HG02981 (cell line): ENCODE measurements around the gene IMMP2L.

Experiments
- ATAC-seq: cut with Tn5 transposase; IDR thresholded peaks from one replicate; pipeline ENCODE4 v1.9.1; 2021; ENCODE audit warnings: mild to moderate bottlenecking, moderate library complexity; ENCODE audit not compliant: unreplicated experiment

Gene IMMP2L

GRCh38 chr7:111405621-111406020 lies 156.7 kb downstream of the IMMP2L start:
- ATAC-seq, result no peak

GRCh38 chr7:111401516-111401915 lies 160.8 kb downstream of the IMMP2L start:
- no peak for ATAC-seq

GRCh38 chr7:111400088-111400487 lies 162.2 kb downstream of the IMMP2L start:
- no peak for ATAC-seq

GRCh38 chr7:111394891-111395290 lies 167.4 kb downstream of the IMMP2L start:
- ATAC-seq, result no peak

GRCh38 chr7:111393011-111393754 lies 169.1 kb downstream of the IMMP2L start:
- no peak for ATAC-seq

- no peak for ATAC-seq
Measured at GRCh38 chr7:111392294-111392693, 170.0 kb downstream of the IMMP2L start.

- no peak for ATAC-seq
Measured at GRCh38 chr7:111390000-111390399, 172.3 kb downstream of the IMMP2L start.

GRCh38 chr7:111388912-111389311 lies 173.4 kb downstream of the IMMP2L start:
- peak; percentile 80 for ATAC-seq

GRCh38 chr7:111388016-111388415 lies 174.3 kb downstream of the IMMP2L start:
- no peak for ATAC-seq

GRCh38 chr7:111384065-111384891 lies 178.0 kb downstream of the IMMP2L start:
- ATAC-seq, result no peak

GRCh38 chr7:111383133-111383532 lies 179.2 kb downstream of the IMMP2L start:
- ATAC-seq, result no peak

GRCh38 chr7:111381590-111381989 lies 180.7 kb downstream of the IMMP2L start:
- ATAC-seq, result no peak

- no peak for ATAC-seq
Measured at GRCh38 chr7:111380945-111381344, 181.3 kb downstream of the IMMP2L start.

GRCh38 chr7:111374027-111374426 lies 188.3 kb downstream of the IMMP2L start:
- ATAC-seq, result no peak

GRCh38 chr7:111371437-111371836 lies 190.9 kb downstream of the IMMP2L start:
- no peak for ATAC-seq

GRCh38 chr7:111370002-111370401 lies 192.3 kb downstream of the IMMP2L start:
- ATAC-seq, result no peak

GRCh38 chr7:111368381-111369065 lies 193.8 kb downstream of the IMMP2L start:
- no peak for ATAC-seq

GRCh38 chr7:111364413-111364812 lies 197.9 kb downstream of the IMMP2L start:
- ATAC-seq, result no peak

- no peak for ATAC-seq
Measured at GRCh38 chr7:111363099-111363498, 199.2 kb downstream of the IMMP2L start.

- ATAC-seq, result no peak
Measured at GRCh38 chr7:111362506-111363054, 199.7 kb downstream of the IMMP2L start.

GRCh38 chr7:111358915-111359314 lies 203.4 kb downstream of the IMMP2L start:
- ATAC-seq, result no peak
